PC-3 (cell line): ENCODE results near the gene UBE2E2.

Source experiments
- CTCF ChIP-seq: fragments of 300-600 bp; sonication (generic); conservative IDR thresholded peaks from 2 replicates; pipeline ENCODE4 v1.5.1; 2017; ENCODE audit warnings: antibody characterized with exemption, low read depth, mild to moderate bottlenecking, low read length
- EZH2 ChIP-seq: fragments of 300-600 bp; sonication (generic); IDR thresholded peaks from one replicate; pipeline ENCODE4 v1.6.1; 2017; ENCODE audit warnings: antibody characterized with exemption, mild to moderate bottlenecking, low read length; ENCODE audit not compliant: unreplicated experiment

- no peak for TF ChIP-seq CTCF
- no peak for TF ChIP-seq EZH2
Observed at GRCh38 chr3:23209103-23209502, 6.0 kb downstream of the UBE2E2 start.
